Measurements from ENCODE around the gene DAPP1. TPM values are rescaled to one million over a fixed set of nuclear protein-coding genes. Genes with fewer than 3 reads are reported as not detected.

Gene DAPP1
- total and polyA plus RNA-seq, 2 experiments from 2014 or later = not detected

- Histone ChIP-seq H3K27me3 (replicated peaks; ENCODE audit: insufficient read depth) (no peaks in the 10 kb centered on the region), H3K9me2 (ENCODE audit: insufficient read depth) (no peaks in the 10 kb centered on the region), H3K9ac (no peak overlapping the region), H3K4me2 (ENCODE audit: unreplicated experiment) (no peak overlapping the region), H3K4me3 (no peak overlapping the region), H2AFZ (no peak overlapping the region), H3K4me1 (ENCODE audit: insufficient read depth) (no peaks in the 10 kb centered on the region), H3F3A (ENCODE audit: insufficient read depth) (no peaks in the 10 kb centered on the region), H3K36me3 (ENCODE audit: low read depth) (no peaks in the 10 kb centered on the region), H3K27ac (no peak overlapping the region), H3K9me3 (ENCODE audit: low read depth) (no peaks in the 10 kb centered on the region), H3K79me2 (ENCODE audit: insufficient read depth) (no peaks in the 10 kb centered on the region), H4K20me1 (ENCODE audit: insufficient read depth) (no peaks in the 10 kb centered on the region)
- TF ChIP-seq EZH2phosphoT487 (IDR thresholded peaks at IDR 0.05; ENCODE audit: insufficient read depth, low read depth) (no peak), EZH2 (IDR thresholded peaks at IDR 0.05; ENCODE audit: insufficient read depth, poor library complexity, severe bottlenecking) (no peak)
- in situ Hi-C loops (cut with MboI) = no loop called here
- no peak for DNase-seq
Observed at GRCh38 chr4:99832321-99832720, 15.7 kb downstream of the DAPP1 start.

GRCh38 chr4:99832758-99833157 lies 16.1 kb downstream of the DAPP1 start:
- Histone ChIP-seq H3F3A (ENCODE audit: insufficient read depth) (no peaks in the 10 kb centered on the region), H3K27me3 (replicated peaks; ENCODE audit: insufficient read depth) (no peaks in the 10 kb centered on the region), H2AFZ (no peak overlapping the region), H4K20me1 (ENCODE audit: insufficient read depth) (no peaks in the 10 kb centered on the region), H3K79me2 (ENCODE audit: insufficient read depth) (no peaks in the 10 kb centered on the region), H3K9me3 (ENCODE audit: low read depth) (no peaks in the 10 kb centered on the region), H3K4me2 (ENCODE audit: unreplicated experiment) (no peak overlapping the region), H3K4me1 (ENCODE audit: insufficient read depth) (no peaks in the 10 kb centered on the region), H3K9me2 (ENCODE audit: insufficient read depth) (no peaks in the 10 kb centered on the region), H3K4me3 (no peak overlapping the region), H3K27ac (no peak overlapping the region), H3K36me3 (ENCODE audit: low read depth) (no peaks in the 10 kb centered on the region), H3K9ac (no peak overlapping the region)
- no peak for TF ChIP-seq EZH2 (IDR thresholded peaks at IDR 0.05; ENCODE audit: insufficient read depth, poor library complexity, severe bottlenecking)
- no peak for TF ChIP-seq EZH2phosphoT487 (IDR thresholded peaks at IDR 0.05; ENCODE audit: insufficient read depth, low read depth)
- no peak for DNase-seq
- WGBS, 2 experiments (ENCODE audit: low coverage in 1 of 2, low lambda C conversion rate in 2 of 2, missing lambda C conversion rate in 2 of 2) = 39 to 44% methylated on average over 3 of the region's 3 CpGs
- in situ Hi-C loops (cut with MboI) = no loop called here

GRCh38 chr4:99833756-99834155 lies 17.1 kb downstream of the DAPP1 start:
- Histone ChIP-seq H2AFZ (no peak overlapping the region), H3K9me2 (ENCODE audit: insufficient read depth) (no peaks in the 10 kb centered on the region), H3K27me3 (replicated peaks; ENCODE audit: insufficient read depth) (no peaks in the 10 kb centered on the region), H3K9ac (no peak overlapping the region), H3F3A (ENCODE audit: insufficient read depth) (no peaks in the 10 kb centered on the region), H3K79me2 (ENCODE audit: insufficient read depth) (no peaks in the 10 kb centered on the region), H3K36me3 (ENCODE audit: low read depth) (no peaks in the 10 kb centered on the region), H3K4me2 (ENCODE audit: unreplicated experiment) (no peak overlapping the region), H3K27ac (no peak overlapping the region), H3K9me3 (ENCODE audit: low read depth) (no peaks in the 10 kb centered on the region), H4K20me1 (ENCODE audit: insufficient read depth) (no peaks in the 10 kb centered on the region), H3K4me1 (ENCODE audit: insufficient read depth) (no peaks in the 10 kb centered on the region), H3K4me3 (no peak overlapping the region)
- in situ Hi-C loops (cut with MboI) = no loop called here
- TF ChIP-seq EZH2 (IDR thresholded peaks at IDR 0.05; ENCODE audit: insufficient read depth, poor library complexity, severe bottlenecking) = no peak
- no peak for TF ChIP-seq EZH2phosphoT487 (IDR thresholded peaks at IDR 0.05; ENCODE audit: insufficient read depth, low read depth)
- no peak for DNase-seq
- WGBS, 2 experiments (ENCODE audit: low coverage in 1 of 2, low lambda C conversion rate in 2 of 2, missing lambda C conversion rate in 2 of 2) = 61 to 66% methylated on average over 5 of the region's 5 CpGs

- TF ChIP-seq EZH2 (IDR thresholded peaks at IDR 0.05; ENCODE audit: insufficient read depth, poor library complexity, severe bottlenecking) (no peak), EZH2phosphoT487 (IDR thresholded peaks at IDR 0.05; ENCODE audit: insufficient read depth, low read depth) (no peak)
- no peak overlapping the region for H3K4me2 ChIP-seq (ENCODE audit: unreplicated experiment)
- no peaks in the 10 kb centered on the region for H4K20me1 ChIP-seq (ENCODE audit: insufficient read depth)
- no peaks in the 10 kb centered on the region for H3K36me3 ChIP-seq (ENCODE audit: low read depth)
- no peaks in the 10 kb centered on the region for H3K9me3 ChIP-seq (ENCODE audit: low read depth)
- DNase-seq = no peak
- H3F3A ChIP-seq (ENCODE audit: insufficient read depth) = no peaks in the 10 kb centered on the region
- H3K79me2 ChIP-seq (ENCODE audit: insufficient read depth) = no peaks in the 10 kb centered on the region
- H2AFZ ChIP-seq = no peak overlapping the region
- H3K9me2 ChIP-seq (ENCODE audit: insufficient read depth) = no peaks in the 10 kb centered on the region
- no peak overlapping the region for H3K4me3 ChIP-seq
- in situ Hi-C loops (cut with MboI) = no loop called here
- H3K27ac ChIP-seq = no peak overlapping the region
- H3K4me1 ChIP-seq (ENCODE audit: insufficient read depth) = no peaks in the 10 kb centered on the region
- H3K27me3 ChIP-seq (replicated peaks; ENCODE audit: insufficient read depth) = no peaks in the 10 kb centered on the region
- no peak overlapping the region for H3K9ac ChIP-seq
- WGBS, 2 experiments (ENCODE audit: low coverage in 1 of 2, low lambda C conversion rate in 2 of 2, missing lambda C conversion rate in 2 of 2) = 62 to 64% methylated on average over 7 of the region's 7 CpGs
Observed at GRCh38 chr4:99834569-99834968, 17.9 kb downstream of the DAPP1 start.

- H3F3A ChIP-seq (ENCODE audit: insufficient read depth) = no peaks in the 10 kb centered on the region
- in situ Hi-C loops (cut with MboI) = no loop called here
- H3K9me2 ChIP-seq (ENCODE audit: insufficient read depth) = no peaks in the 10 kb centered on the region
- H3K9me3 ChIP-seq (ENCODE audit: low read depth) = no peaks in the 10 kb centered on the region
- TF ChIP-seq EZH2 (IDR thresholded peaks at IDR 0.05; ENCODE audit: insufficient read depth, poor library complexity, severe bottlenecking) (no peak), EZH2phosphoT487 (IDR thresholded peaks at IDR 0.05; ENCODE audit: insufficient read depth, low read depth) (no peak)
- no peak overlapping the region for H2AFZ ChIP-seq
- no peaks in the 10 kb centered on the region for H3K36me3 ChIP-seq (ENCODE audit: low read depth)
- no peak overlapping the region for H3K9ac ChIP-seq
- no peaks in the 10 kb centered on the region for H3K79me2 ChIP-seq (ENCODE audit: insufficient read depth)
- no peaks in the 10 kb centered on the region for H3K4me1 ChIP-seq (ENCODE audit: insufficient read depth)
- DNase-seq = no peak
- H3K27me3 ChIP-seq (replicated peaks; ENCODE audit: insufficient read depth) = no peaks in the 10 kb centered on the region
- no peak overlapping the region for H3K4me2 ChIP-seq (ENCODE audit: unreplicated experiment)
- no peak overlapping the region for H3K27ac ChIP-seq
- WGBS, 2 experiments (ENCODE audit: low coverage in 1 of 2, low lambda C conversion rate in 2 of 2, missing lambda C conversion rate in 2 of 2) = 79 to 80% methylated on average over 2 of the region's 2 CpGs
- no peak overlapping the region for H3K4me3 ChIP-seq
- H4K20me1 ChIP-seq (ENCODE audit: insufficient read depth) = no peaks in the 10 kb centered on the region
Observed at GRCh38 chr4:99835942-99836341, 19.3 kb downstream of the DAPP1 start.

Measured in GM23248 (cell line).